ENCODE measurements around the gene LYZL4. TPM values are rescaled to one million over a fixed set of nuclear protein-coding genes. Genes with fewer than 3 reads are reported as not detected.

The LYZL4 gene
- total RNA-seq, 1 donor from 2014 or later = not detected

DNA sequence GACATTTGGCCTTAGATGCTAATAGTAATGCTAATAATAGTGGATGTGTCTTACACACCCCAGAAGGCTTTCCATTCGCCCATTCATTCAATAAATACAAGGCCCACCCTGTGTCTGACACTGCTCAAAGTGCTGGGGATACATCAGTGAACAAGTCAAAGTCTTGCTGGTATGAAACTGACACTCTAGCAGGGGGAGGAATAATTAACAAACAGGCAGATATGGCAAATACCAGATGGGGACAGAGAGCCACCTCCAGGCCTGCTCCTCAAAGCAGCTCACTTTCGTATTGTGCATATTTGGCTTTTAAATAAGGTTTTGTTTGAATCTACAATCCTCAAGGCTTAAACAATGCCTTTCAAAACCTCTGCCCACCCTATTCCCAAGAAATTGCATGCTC is 28.3 kb upstream of the LYZL4 start:
- ChIA-PET POLR2A (no interaction called here), CTCF (no interaction called here)
- no peaks in the 10 kb centered on the region for H3K36me3 Mint-ChIP-seq (ENCODE audit: low read depth)
- intact Hi-C loops (cut with micrococcal nuclease) = no loop called here
- H3K27ac Mint-ChIP-seq = no peak overlapping the region
- peaks cover 2% of the 10 kb centered on the region for H3K4me1 Mint-ChIP-seq
- ATAC-seq (ENCODE audit: low read depth) = no peak
- TF ChIP-seq, protein P1, sequence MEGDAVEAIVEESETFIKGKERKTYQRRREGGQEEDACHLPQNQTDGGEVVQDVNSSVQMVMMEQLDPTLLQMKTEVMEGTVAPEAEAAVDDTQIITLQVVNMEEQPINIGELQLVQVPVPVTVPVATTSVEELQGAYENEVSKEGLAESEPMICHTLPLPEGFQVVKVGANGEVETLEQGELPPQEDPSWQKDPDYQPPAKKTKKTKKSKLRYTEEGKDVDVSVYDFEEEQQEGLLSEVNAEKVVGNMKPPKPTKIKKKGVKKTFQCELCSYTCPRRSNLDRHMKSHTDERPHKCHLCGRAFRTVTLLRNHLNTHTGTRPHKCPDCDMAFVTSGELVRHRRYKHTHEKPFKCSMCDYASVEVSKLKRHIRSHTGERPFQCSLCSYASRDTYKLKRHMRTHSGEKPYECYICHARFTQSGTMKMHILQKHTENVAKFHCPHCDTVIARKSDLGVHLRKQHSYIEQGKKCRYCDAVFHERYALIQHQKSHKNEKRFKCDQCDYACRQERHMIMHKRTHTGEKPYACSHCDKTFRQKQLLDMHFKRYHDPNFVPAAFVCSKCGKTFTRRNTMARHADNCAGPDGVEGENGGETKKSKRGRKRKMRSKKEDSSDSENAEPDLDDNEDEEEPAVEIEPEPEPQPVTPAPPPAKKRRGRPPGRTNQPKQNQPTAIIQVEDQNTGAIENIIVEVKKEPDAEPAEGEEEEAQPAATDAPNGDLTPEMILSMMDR (IDR thresholded peaks at IDR 0.05) = no peak
- peaks cover 2% of the 10 kb centered on the region for H3K27me3 Mint-ChIP-seq
- no peaks in the 10 kb centered on the region for H3K9me3 Mint-ChIP-seq
- no peak overlapping the region for H3K4me3 Mint-ChIP-seq
- no peak for DNase-seq

DNA sequence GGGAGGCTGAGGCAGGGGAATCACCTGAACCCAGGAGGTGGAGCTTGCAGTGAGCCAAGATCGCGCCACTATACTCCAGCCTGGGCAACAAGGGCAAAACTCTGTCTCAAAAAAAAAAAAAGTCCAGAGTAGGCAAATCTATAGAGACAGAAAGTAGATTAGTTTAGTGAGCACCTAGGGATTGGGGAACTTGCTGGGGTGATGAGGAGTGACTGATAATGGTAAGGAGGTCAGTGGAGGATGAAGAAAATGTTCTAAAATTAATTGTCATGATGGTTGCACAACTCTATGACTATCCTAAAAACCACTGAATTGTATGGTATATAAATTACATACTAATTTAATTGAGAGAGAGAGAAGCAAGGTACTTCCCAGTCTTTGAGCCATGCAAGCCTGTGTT is 27.8 kb upstream of the LYZL4 start:
- ChIA-PET CTCF (no interaction called here), POLR2A (interaction anchor here (0.7 kb wide), 1 partner anchor 318 kb away, joined by 5 read pairs; no protein-coding TSS in a partner anchor)
- H3K36me3 Mint-ChIP-seq (ENCODE audit: low read depth) = no peaks in the 10 kb centered on the region
- DNase-seq (no peak), ATAC-seq (ENCODE audit: low read depth) (peak; percentile 45)
- TF ChIP-seq, protein P1 (IDR thresholded peaks at IDR 0.05) = no peak
- H3K4me1 Mint-ChIP-seq = peaks cover 2% of the 10 kb centered on the region
- intact Hi-C loops (cut with micrococcal nuclease) = no loop called here
- H3K9me3 Mint-ChIP-seq = peaks cover 2% of the 10 kb centered on the region
- no peak overlapping the region for H3K27ac Mint-ChIP-seq
- H3K27me3 Mint-ChIP-seq = peaks cover 2% of the 10 kb centered on the region
- no peak overlapping the region for H3K4me3 Mint-ChIP-seq

- no peak overlapping the region for H3K4me3 Mint-ChIP-seq
- intact Hi-C loops (cut with micrococcal nuclease) = no loop called here
- DNase-seq = no peak
- H3K9me3 Mint-ChIP-seq = peaks cover 4% of the 10 kb centered on the region
- ChIA-PET POLR2A (no interaction called here), CTCF (interaction anchor here (1.1 to 1.2 kb wide), 2 partner anchors 9 to 59 kb away, joined by 3 read pairs; no protein-coding TSS in a partner anchor)
- no peaks in the 10 kb centered on the region for H3K36me3 Mint-ChIP-seq (ENCODE audit: low read depth)
- peaks cover 28% of the 10 kb centered on the region for H3K27me3 Mint-ChIP-seq
- H3K4me1 Mint-ChIP-seq = peaks cover 2% of the 10 kb centered on the region
- TF ChIP-seq, protein P1 (IDR thresholded peaks at IDR 0.05) = no peak
- ATAC-seq (ENCODE audit: low read depth) = no peak
- H3K27ac Mint-ChIP-seq = no peak overlapping the region
Observed at GRCh38 chr3:42434777-42435380, 24.5 kb upstream of the LYZL4 start.

DNA sequence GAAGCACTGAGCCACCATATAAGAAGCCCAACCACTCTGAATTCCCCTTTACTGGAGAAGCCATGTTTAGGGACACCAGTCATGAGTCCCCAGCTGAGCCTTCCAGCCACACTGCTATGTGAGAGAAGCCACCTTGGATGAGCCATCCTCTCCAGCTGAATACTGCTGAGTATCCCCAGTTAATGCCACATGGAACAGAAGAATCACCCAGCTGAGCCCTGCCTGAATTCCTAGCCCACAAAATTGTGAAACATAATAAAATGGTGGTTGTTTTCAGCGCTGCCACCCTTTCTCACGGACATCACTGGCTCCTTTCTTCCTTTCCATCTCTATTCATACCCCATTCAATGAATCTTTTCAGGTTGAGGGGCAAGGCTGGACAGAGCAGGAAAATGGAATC is 22.1 kb upstream of the LYZL4 start:
- H3K4me3 Mint-ChIP-seq = no peak overlapping the region
- ChIA-PET POLR2A (no interaction called here), CTCF (interaction anchor here (1.8 kb wide), 1 partner anchor 11 kb away, joined by 5 read pairs; no protein-coding TSS in a partner anchor)
- intact Hi-C loops (cut with micrococcal nuclease) = no loop called here
- H3K27me3 Mint-ChIP-seq = peaks cover 38% of the 10 kb centered on the region
- peaks cover 4% of the 10 kb centered on the region for H3K9me3 Mint-ChIP-seq
- TF ChIP-seq, protein P1 (IDR thresholded peaks at IDR 0.05) = no peak
- no peak overlapping the region for H3K27ac Mint-ChIP-seq
- no peak for DNase-seq
- ATAC-seq (ENCODE audit: low read depth) = no peak
- no peaks in the 10 kb centered on the region for H3K36me3 Mint-ChIP-seq (ENCODE audit: low read depth)
- H3K4me1 Mint-ChIP-seq = no peaks in the 10 kb centered on the region

DNA sequence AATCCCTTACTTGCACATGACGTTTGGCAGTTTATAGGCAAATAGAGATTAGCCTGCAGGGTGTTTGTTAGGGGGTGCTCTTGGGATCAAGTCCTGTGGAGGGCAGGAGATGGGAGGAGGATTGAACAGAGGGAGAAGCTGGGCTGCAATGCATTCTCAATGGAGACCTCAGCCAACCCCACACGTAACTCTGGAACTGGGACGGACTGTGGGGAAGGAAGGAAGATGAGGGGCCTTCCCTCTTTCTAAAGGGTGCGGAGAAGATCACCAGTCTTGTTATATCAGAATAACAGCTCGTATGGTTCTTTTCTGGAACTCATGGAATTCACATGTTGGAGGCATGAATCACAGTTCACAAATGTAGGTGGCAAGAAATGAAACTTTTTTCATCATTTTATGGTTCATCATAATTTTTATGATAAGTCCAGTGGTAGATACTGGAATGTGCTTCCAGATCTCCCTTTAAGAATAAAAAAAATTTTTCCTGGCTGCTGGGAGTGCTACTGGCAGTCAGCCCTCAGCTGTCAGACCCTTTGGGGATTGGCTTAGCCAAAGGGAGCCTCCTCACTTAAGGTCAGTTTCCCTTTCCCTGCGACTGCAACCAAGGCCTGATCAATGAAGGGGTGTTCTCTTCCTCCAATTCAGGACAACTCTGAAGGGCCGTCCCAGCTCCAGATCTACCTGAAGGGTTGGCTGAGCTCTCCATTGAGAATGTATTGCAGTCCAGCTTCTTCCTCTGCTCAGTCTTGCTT is 20.5 kb upstream of the LYZL4 start:
- no peak for ATAC-seq (ENCODE audit: low read depth)
- Mint-ChIP-seq H3K27me3 (peaks cover 40% of the 10 kb centered on the region), H3K27ac (no peak overlapping the region), H3K36me3 (ENCODE audit: low read depth) (no peaks in the 10 kb centered on the region), H3K4me3 (no peak overlapping the region), H3K4me1 (no peaks in the 10 kb centered on the region), H3K9me3 (peaks cover 4% of the 10 kb centered on the region)
- DNase-seq = no peak
- ChIA-PET POLR2A (no interaction called here), CTCF (interaction anchor here (1.8 kb wide), 1 partner anchor 12 kb away, joined by 5 read pairs; no protein-coding TSS in a partner anchor)
- TF ChIP-seq, protein P1 (IDR thresholded peaks at IDR 0.05) = no peak
- intact Hi-C loops (cut with micrococcal nuclease) = no loop called here

All from activated B cell treated with CpG ODN at 0.5 μM for 24 hours (primary cell).